ENCODE data around the gene GALNT2. TPM values are rescaled to one million over a fixed set of nuclear protein-coding genes. Genes with fewer than 3 reads are reported as not detected.
A peak's percentile ranks its signal among the peaks of the same experiment; 100 is the strongest.

Gene GALNT2
- total and polyA plus RNA-seq, 10 donors, result 7.9 to 44.8 (median 36.9) TPM

DNA sequence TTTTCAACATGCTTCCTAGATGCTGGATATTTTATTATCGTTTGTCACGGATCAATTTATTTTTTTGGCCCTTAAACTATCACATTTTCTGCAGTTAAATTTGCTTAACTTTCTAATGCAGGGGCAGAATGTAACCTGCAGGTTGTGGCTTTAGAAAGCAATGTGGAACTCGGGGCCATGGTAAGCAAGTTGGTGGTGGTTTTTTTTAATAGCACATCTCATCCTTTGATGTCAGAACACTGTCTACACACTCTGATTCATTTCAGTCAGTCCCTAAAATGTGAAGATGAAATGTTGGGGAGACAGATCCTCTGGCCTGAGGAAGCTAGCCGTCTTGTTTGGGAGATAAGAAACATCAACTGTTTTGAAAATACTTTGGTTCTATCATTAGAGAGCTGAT is 89.5 kb downstream of the GALNT2 start:
- no peak for DNase-seq
- H3K4me1 ChIP-seq, result peaks cover 0 to 72% (median 39%) of the 10 kb centered on the region in 6 donors
- H3K4me3 ChIP-seq, result no peak overlapping the region
- TF ChIP-seq, protein P1, sequence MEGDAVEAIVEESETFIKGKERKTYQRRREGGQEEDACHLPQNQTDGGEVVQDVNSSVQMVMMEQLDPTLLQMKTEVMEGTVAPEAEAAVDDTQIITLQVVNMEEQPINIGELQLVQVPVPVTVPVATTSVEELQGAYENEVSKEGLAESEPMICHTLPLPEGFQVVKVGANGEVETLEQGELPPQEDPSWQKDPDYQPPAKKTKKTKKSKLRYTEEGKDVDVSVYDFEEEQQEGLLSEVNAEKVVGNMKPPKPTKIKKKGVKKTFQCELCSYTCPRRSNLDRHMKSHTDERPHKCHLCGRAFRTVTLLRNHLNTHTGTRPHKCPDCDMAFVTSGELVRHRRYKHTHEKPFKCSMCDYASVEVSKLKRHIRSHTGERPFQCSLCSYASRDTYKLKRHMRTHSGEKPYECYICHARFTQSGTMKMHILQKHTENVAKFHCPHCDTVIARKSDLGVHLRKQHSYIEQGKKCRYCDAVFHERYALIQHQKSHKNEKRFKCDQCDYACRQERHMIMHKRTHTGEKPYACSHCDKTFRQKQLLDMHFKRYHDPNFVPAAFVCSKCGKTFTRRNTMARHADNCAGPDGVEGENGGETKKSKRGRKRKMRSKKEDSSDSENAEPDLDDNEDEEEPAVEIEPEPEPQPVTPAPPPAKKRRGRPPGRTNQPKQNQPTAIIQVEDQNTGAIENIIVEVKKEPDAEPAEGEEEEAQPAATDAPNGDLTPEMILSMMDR (IDR thresholded peaks at IDR 0.05 in 8 of 11, conservative IDR thresholded peaks at IDR 0.05 in 3 of 11), result no peak
- no peak for TF ChIP-seq POLR2A (IDR thresholded peaks at IDR 0.05)
- no peak for TF ChIP-seq POLR2AphosphoS5 (IDR thresholded peaks at IDR 0.05)
- H3K36me3 ChIP-seq, result no peaks in the 10 kb centered on the region
- no peaks in the 10 kb centered on the region for H3K27me3 ChIP-seq (replicated peaks in 1 of 7)
- no peak overlapping the region for H3K27ac ChIP-seq
- intact Hi-C loops (cut with DNase I; ENCODE audit: low total_unique reads), result no loop called here
- 76 to 86% (median 84%) methylated on average over 4 of the region's 4 CpGs for WGBS, 5 donors
- H3K9me3 ChIP-seq, result no peaks in the 10 kb centered on the region

DNA sequence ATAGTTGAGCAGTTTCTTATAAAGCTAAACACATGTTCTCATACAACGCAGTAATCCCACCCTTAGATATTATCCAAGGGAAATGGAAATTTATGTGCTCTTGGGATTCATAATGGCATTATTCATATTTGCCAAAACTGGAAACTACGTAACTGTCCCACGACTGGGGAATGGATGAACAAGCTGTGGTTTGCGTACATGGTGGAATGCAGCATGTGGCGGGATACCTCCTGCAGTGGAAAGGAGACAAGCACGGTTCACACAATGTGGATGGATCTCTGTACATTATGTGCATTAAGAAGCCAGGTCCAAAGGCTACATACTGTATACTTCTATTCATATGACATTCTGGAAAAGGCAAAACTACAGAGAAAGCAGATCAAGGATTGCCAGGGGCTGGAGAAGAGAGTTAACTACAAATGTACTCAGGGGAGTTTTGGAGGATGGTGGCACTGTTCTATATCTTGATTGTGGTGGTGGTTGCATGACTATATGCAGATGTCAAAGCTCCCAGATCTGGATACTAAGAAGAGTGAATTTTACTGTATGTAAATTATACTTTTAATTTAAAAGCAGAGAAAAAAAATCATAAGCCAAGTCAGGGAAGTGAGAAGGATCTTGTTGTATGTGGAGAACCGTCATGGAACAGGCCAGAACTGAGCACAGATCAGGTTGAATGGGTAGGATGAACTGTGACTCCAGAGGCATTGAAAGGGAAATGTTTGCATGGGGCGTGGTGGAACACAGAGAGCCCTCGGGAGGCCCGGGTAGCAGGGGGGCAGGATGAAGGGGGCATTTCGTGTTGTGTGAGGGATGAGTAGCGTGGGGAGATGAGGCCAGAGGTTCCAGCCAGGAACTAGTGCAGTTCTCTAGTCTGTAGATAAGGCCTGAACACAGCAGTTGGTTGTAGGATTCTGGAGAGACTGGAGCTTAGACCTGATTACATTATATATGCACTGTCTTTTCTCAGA is 90.7 kb downstream of the GALNT2 start:
- Histone ChIP-seq H3K36me3 (no peaks in the 10 kb centered on the region), H3K27me3 (replicated peaks in 1 of 7) (no peaks in the 10 kb centered on the region), H3K4me3 (no peak overlapping the region), H3K27ac (peak overlapping the region in 1 of 8 donors; percentile 9), H3K4me1 (peaks cover 0 to 64% (median 38%) of the 10 kb centered on the region in 6 donors), H3K9me3 (no peaks in the 10 kb centered on the region)
- DNase-seq, result no peak
- intact Hi-C loops (cut with DNase I; ENCODE audit: low total_unique reads), result no loop called here
- 68 to 70% (median 69%) methylated on average over 12 of the region's 12 CpGs for WGBS, 5 donors
- TF ChIP-seq POLR2AphosphoS5 (IDR thresholded peaks at IDR 0.05) (no peak), POLR2A (IDR thresholded peaks at IDR 0.05) (no peak)
- TF ChIP-seq, protein P1 (IDR thresholded peaks at IDR 0.05 in 8 of 11, conservative IDR thresholded peaks at IDR 0.05 in 3 of 11), result no peak

DNA sequence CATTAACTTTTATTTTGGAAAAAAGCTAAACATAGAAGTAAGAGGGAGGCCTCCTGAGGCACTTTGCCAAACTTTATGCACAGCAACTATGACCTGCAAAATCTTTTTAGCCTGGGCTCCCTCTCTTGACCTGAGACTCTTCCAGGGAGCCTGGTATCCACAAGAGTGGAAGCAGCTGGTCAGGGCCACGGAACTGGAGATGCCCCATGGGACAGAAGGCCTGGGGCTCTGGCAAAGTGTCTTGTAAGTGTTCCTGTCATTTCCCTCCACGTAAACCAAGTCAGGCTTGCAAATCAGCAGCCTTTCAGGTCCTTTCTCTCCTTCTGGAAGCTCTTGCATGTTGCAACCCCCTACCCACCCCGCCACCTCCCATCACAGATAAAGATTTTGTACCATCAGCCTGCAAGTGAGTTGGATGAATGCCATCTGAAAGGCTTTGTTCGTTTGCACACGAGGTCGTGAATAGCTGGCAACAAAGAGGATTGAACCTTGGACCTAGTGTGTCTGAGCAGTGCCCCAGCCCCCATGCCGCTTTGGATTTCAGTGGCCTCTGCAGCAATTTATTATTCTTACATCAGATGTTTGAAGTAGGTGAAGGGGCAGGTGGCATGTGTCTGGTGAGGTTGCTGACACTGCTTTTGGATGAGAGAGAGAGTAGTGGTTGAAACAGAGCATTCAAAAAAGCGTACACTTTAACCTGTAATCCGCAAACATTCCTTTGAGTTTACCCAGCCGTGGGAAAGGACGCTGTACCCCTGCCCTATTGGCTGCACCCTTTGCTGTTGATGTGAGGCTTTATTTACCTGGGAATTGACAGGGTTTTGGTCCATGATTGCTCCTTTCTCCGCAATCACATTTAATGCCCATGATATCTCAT is 91.6 kb downstream of the GALNT2 start:
- DNase-seq, result no peak
- Histone ChIP-seq H3K4me3 (no peak overlapping the region), H3K4me1 (peaks cover 0 to 54% (median 31%) of the 10 kb centered on the region in 6 donors), H3K27me3 (replicated peaks in 1 of 7) (no peaks in the 10 kb centered on the region), H3K27ac (peak overlapping the region in 1 of 8 donors; percentile 9), H3K36me3 (no peaks in the 10 kb centered on the region), H3K9me3 (no peaks in the 10 kb centered on the region)
- no peak for TF ChIP-seq POLR2AphosphoS5 (IDR thresholded peaks at IDR 0.05)
- TF ChIP-seq POLR2A (IDR thresholded peaks at IDR 0.05), result no peak
- intact Hi-C loops (cut with DNase I; ENCODE audit: low total_unique reads), result no loop called here
- WGBS, 5 donors, result 69 to 77% (median 75%) methylated on average over 12 of the region's 12 CpGs

DNA sequence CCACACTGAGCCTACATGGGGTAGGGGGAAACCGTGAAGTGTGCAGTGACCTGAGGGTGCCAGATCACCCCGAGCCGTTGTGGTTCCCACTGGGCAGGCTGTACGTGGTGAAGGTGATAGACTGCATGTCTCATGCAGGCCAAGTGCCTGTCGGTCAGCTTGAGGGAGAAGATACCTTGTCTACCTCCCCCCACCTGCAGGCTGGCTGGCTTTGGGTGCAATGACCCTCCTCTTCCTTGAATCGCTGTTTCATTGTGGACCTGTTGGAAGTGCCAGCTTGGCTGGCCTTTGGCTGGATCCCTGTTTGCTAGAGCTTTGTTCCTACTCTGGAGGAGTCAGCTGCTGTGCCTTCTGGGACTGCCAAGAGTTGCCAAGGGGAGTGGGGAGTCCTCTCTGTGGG is 92.5 kb downstream of the GALNT2 start:
- 81 to 97% (median 89%) methylated on average over 6 of the region's 6 CpGs for WGBS, 5 donors
- no peak for TF ChIP-seq POLR2AphosphoS5 (IDR thresholded peaks at IDR 0.05)
- TF ChIP-seq, protein P1 (IDR thresholded peaks at IDR 0.05 in 8 of 11, conservative IDR thresholded peaks at IDR 0.05 in 3 of 11), result no peak
- TF ChIP-seq POLR2A (IDR thresholded peaks at IDR 0.05), result no peak
- no peak overlapping the region for H3K27ac ChIP-seq
- no peak for DNase-seq
- no peaks in the 10 kb centered on the region for H3K9me3 ChIP-seq
- H3K4me1 ChIP-seq, result peaks cover 0 to 47% (median 26%) of the 10 kb centered on the region in 6 donors
- intact Hi-C loops (cut with DNase I; ENCODE audit: low total_unique reads), result no loop called here
- H3K36me3 ChIP-seq, result no peaks in the 10 kb centered on the region
- H3K4me3 ChIP-seq, result no peak overlapping the region
- no peaks in the 10 kb centered on the region for H3K27me3 ChIP-seq (replicated peaks in 1 of 7)

Measured in spleen (tissue), 11 donors.